MM.1S (cell line): ENCODE measurements around the gene ALPK3.

Experiments
- CTCF ChIP-seq: fragments of 300-600 bp; sonication (generic); IDR thresholded peaks from 2 replicates; pipeline ENCODE4 v1.5.1; 2016; ENCODE audit warnings: antibody characterized with exemption, low read length, mixed read lengths
- EZH2 ChIP-seq: fragments of 300-600 bp; sonication (generic); optimal IDR thresholded peaks from 2 replicates; pipeline ENCODE3; 2017; ENCODE audit warnings: low read depth, mild to moderate bottlenecking, antibody characterized with exemption, low read length, mixed read lengths
- EZH2phosphoT487 ChIP-seq: fragments of 300-600 bp; sonication (generic); IDR thresholded peaks from 2 replicates; pipeline ENCODE4 v1.6.1; 2018; ENCODE audit warnings: antibody characterized with exemption, low read length

- TF ChIP-seq CTCF (no peak), EZH2 (no peak), EZH2phosphoT487 (no peak)
Measured at GRCh38 chr15:84922530-84922929, 105.4 kb downstream of the ALPK3 start.
